GM23338 (cell line): Measurements from ENCODE around the gene ABCA4. TPM values are rescaled to one million over a fixed set of nuclear protein-coding genes. Genes with fewer than 3 reads are reported as not detected.

Experiments used
- ATAC-seq: fragments of 200-7000 bp; cut with Tn5 transposase; 3 replicates; pipeline ENCODE4 v1.9.1; 2020
- DNase-seq: peaks from one replicate; pipeline ENCODE4 v3.0.0-alpha.2; 2015; ENCODE audit warnings: low spot score
- H2AFZ ChIP-seq: fragments of 200-600 bp; sonication (generic); 2 replicates; pipeline ENCODE4 v1.8.0; 2016; ENCODE audit warnings: antibody characterized with exemption, mild to moderate bottlenecking, moderate library complexity
- H3F3A ChIP-seq: fragments of 200-600 bp; sonication (generic); replicated peaks from 2 replicates; pipeline ENCODE4 v1.8.0; 2017; ENCODE audit warnings: antibody characterized with exemption, mixed run types, low read depth
- H3K27ac ChIP-seq: fragments of 200-600 bp; sonication (generic); 2 replicates; pipeline ENCODE4 v1.6.1; 2016; ENCODE audit warnings: low read depth
- H3K27me3 ChIP-seq: fragments of 200-600 bp; sonication (generic); 2 replicates; pipeline ENCODE4 v1.8.0; 2016; ENCODE audit warnings: mild to moderate bottlenecking, mixed run types, moderate library complexity; ENCODE audit not compliant: insufficient read depth
- H3K36me3 ChIP-seq: fragments of 200-600 bp; sonication (generic); 2 replicates; pipeline ENCODE4 v1.8.0; 2016; ENCODE audit warnings: mild to moderate bottlenecking; ENCODE audit not compliant: insufficient read depth
- H3K4me1 ChIP-seq: fragments of 200-600 bp; sonication (generic); 2 replicates; pipeline ENCODE4 v1.8.0; 2016; ENCODE audit warnings: mild to moderate bottlenecking, moderate library complexity; ENCODE audit not compliant: insufficient read depth
- H3K4me2 ChIP-seq: fragments of 200-600 bp; sonication (generic); 2 replicates; pipeline ENCODE4 v1.7.1; 2017; ENCODE audit warnings: mixed run types
- H3K4me3 ChIP-seq: fragments of 200-600 bp; sonication (generic); 2 replicates; pipeline ENCODE4 v1.6.1; 2016; ENCODE audit warnings: mixed run types
- H3K79me2 ChIP-seq: fragments of 200-600 bp; sonication (generic); replicated peaks from 2 replicates; pipeline ENCODE4 v1.8.0; 2017; ENCODE audit warnings: mild to moderate bottlenecking; ENCODE audit not compliant: insufficient read depth
- H3K9me2 ChIP-seq: fragments of 200-600 bp; sonication (generic); 2 replicates; pipeline ENCODE4 v1.8.0; 2017; ENCODE audit not compliant: insufficient read depth
- H4K20me1 ChIP-seq: fragments of 200-600 bp; sonication (generic); replicated peaks from 2 replicates; pipeline ENCODE4 v1.8.0; 2017; ENCODE audit warnings: mild to moderate bottlenecking; ENCODE audit not compliant: insufficient read depth
- H3K27ac Mint-ChIP-seq: 2 replicates; pipeline ENCODE4 v1.8.0; 2020; ENCODE audit warnings: inconsistent platforms, mild to moderate bottlenecking, moderate library complexity, mixed read lengths
- H3K27me3 Mint-ChIP-seq: 3 replicates; pipeline ENCODE4 v1.8.0; 2022; ENCODE audit warnings: low read depth, mild to moderate bottlenecking, moderate library complexity, mixed read lengths, inconsistent platforms; ENCODE audit not compliant: insufficient read depth, poor library complexity
- H3K36me3 Mint-ChIP-seq: 3 replicates; pipeline ENCODE4 v1.8.0; 2021; ENCODE audit warnings: low read depth, mild to moderate bottlenecking, inconsistent platforms, moderate library complexity, mixed read lengths
- H3K4me1 Mint-ChIP-seq: 3 replicates; pipeline ENCODE4 v1.8.0; 2020; ENCODE audit warnings: mild to moderate bottlenecking, inconsistent platforms, mixed read lengths
- H3K4me3 Mint-ChIP-seq: 3 replicates; pipeline ENCODE4 v1.8.0; 2021; ENCODE audit warnings: moderate library complexity, mild to moderate bottlenecking, inconsistent platforms, mixed read lengths
- H3K9me3 Mint-ChIP-seq: 3 replicates; pipeline ENCODE4 v1.8.0; 2020; ENCODE audit warnings: moderate library complexity, mild to moderate bottlenecking, inconsistent platforms, mixed read lengths
- CREB1 ChIP-seq: fragments of 250-450 bp; sonication (Bioruptor Pico); IDR thresholded peaks from 2 replicates; pipeline ENCODE4 v1.5.0; 2020; ENCODE audit warnings: low read depth, mild to moderate bottlenecking, moderate library complexity
- CTCF ChIP-seq, 2 experiments: fragments of 200-600 bp in 1 of 2; sonication (generic) in 1 of 2; conservative IDR thresholded peaks; 2 replicates each; pipeline versions ENCODE4 v1.5.1 to v1.6.1; 2016 to 2017; ENCODE audit warnings: antibody characterized with exemption in 2 of 2, low read depth in 2 of 2, mild to moderate bottlenecking in 2 of 2, moderate library complexity in 1 of 2
- ETS1 ChIP-seq: IDR thresholded peaks from 2 replicates; pipeline ENCODE4 v1.6.1; 2016; ENCODE audit warnings: antibody characterized with exemption
- EZH2 ChIP-seq: fragments of 200-600 bp; sonication (generic); IDR thresholded peaks from one replicate; pipeline ENCODE4 v1.8.0; 2017; ENCODE audit warnings: antibody characterized with exemption, mild to moderate bottlenecking, low read depth; ENCODE audit not compliant: unreplicated experiment
- EZH2phosphoT487 ChIP-seq: fragments of 200-600 bp; sonication (generic); IDR thresholded peaks from one replicate; pipeline ENCODE4 v1.8.1; 2018; ENCODE audit warnings: antibody characterized with exemption; ENCODE audit not compliant: unreplicated experiment
- JUNB ChIP-seq: IDR thresholded peaks from one replicate; pipeline ENCODE4 v1.6.1; 2016; ENCODE audit warnings: antibody characterized with exemption; ENCODE audit not compliant: unreplicated experiment
- NANOG ChIP-seq: IDR thresholded peaks from 2 replicates; pipeline ENCODE4 v1.6.1; 2016; ENCODE audit warnings: antibody characterized with exemption, borderline replicate concordance
- POLR2AphosphoS5 ChIP-seq: IDR thresholded peaks from 2 replicates; pipeline ENCODE4 v1.6.1; 2016; ENCODE audit warnings: antibody characterized with exemption, low read depth
- REST ChIP-seq: IDR thresholded peaks from one replicate; pipeline ENCODE4 v1.6.1; 2018; ENCODE audit warnings: antibody characterized with exemption; ENCODE audit not compliant: unreplicated experiment
- STAT1 ChIP-seq: IDR thresholded peaks from one replicate; pipeline ENCODE4 v1.6.1; 2016; ENCODE audit warnings: antibody characterized with exemption; ENCODE audit not compliant: unreplicated experiment
- ZNF114 ChIP-seq: fragments of 250-450 bp; sonication (Bioruptor Pico); IDR thresholded peaks from 2 replicates; pipeline ENCODE4 v1.5.0; 2020; ENCODE audit warnings: mild to moderate bottlenecking, moderate library complexity
- ZNF331 ChIP-seq: fragments of 250-450 bp; sonication (Bioruptor Pico); IDR thresholded peaks from 2 replicates; pipeline ENCODE4 v1.5.0; 2020; ENCODE audit warnings: low read depth, mild to moderate bottlenecking, moderate library complexity
- ZNF462 ChIP-seq: fragments of 250-450 bp; sonication (Bioruptor Pico); IDR thresholded peaks from 2 replicates; pipeline ENCODE4 v1.5.0; 2020; ENCODE audit warnings: mild to moderate bottlenecking, moderate library complexity
- polyA plus RNA-seq: library from polyadenylated mRNA; unstranded; fragments of >200 nt; fragmentation: Nextera tagmentation; extraction: Ambion mirVana; gene quantifications from 2 replicates; pipeline ENCODE4 v1.2.1, GENCODE V29; 2016
- total RNA-seq: library from RNA; depleted of rRNA; stranded (reverse); fragments of >200 nt; shearing (Covaris generic); gene quantifications from 2 replicates; pipeline ENCODE4 v1.2.3, GENCODE V29; 2014

ABCA4 gene
- total and polyA plus RNA-seq, 2 experiments from 2014 or later = not detected

GRCh38 chr1:94100129-94100784 lies 20.7 kb downstream of the ABCA4 start:
- Mint-ChIP-seq H3K4me3 (no peak overlapping the region), H3K27me3 (peaks cover 2% of the 10 kb centered on the region), H3K4me1 (peaks cover 24% of the 10 kb centered on the region), H3K9me3 (no peaks in the 10 kb centered on the region), H3K36me3 (no peaks in the 10 kb centered on the region; the same call in 2 of the 3 replicates), H3K27ac (no peak overlapping the region)
- Histone ChIP-seq H4K20me1 (no peaks in the 10 kb centered on the region), H3K36me3 (no peaks in the 10 kb centered on the region), H3K79me2 (no peaks in the 10 kb centered on the region), H3K4me2 (no peak overlapping the region), H3K27me3 (no peaks in the 10 kb centered on the region), H3F3A (no peaks in the 10 kb centered on the region), H3K4me1 (peaks cover 6% of the 10 kb centered on the region), H3K27ac (no peak overlapping the region), H2AFZ (no peak overlapping the region), H3K4me3 (no peak overlapping the region), H3K9me2 (no peaks in the 10 kb centered on the region)
- DNase-seq (no peak), ATAC-seq (no peak)
- no peak for TF ChIP-seq NANOG
- TF ChIP-seq ZNF114 (CRISPR knock-in tag) = no peak
- no peak for TF ChIP-seq EZH2phosphoT487
- TF ChIP-seq POLR2AphosphoS5 = no peak
- TF ChIP-seq STAT1 = no peak
- TF ChIP-seq EZH2 = no peak
- no peak for TF ChIP-seq CTCF (conservative IDR thresholded peaks at IDR 0.05; ENCODE audit: low read depth in 2 of 2)
- no peak for TF ChIP-seq CREB1 (CRISPR knock-in tag)
- TF ChIP-seq ZNF462 (CRISPR knock-in tag) = no peak
- TF ChIP-seq REST = no peak
- no peak for TF ChIP-seq JUNB
- no peak for TF ChIP-seq ETS1
- no peak for TF ChIP-seq ZNF331 (CRISPR knock-in tag)
